Central memory CD8-positive, alpha-beta T cell (primary cell): ENCODE results near the gene FARP1.

Source experiments
- ATAC-seq: fragments of 150-1000 bp; cut with Tn5 transposase; replicated peaks from 2 replicates; pipeline ENCODE4 v1.10.0; 2022; ENCODE audit warnings: mild to moderate bottlenecking, moderate FRiP score, moderate number of reproducible peaks; ENCODE audit not compliant: poor library complexity, severe bottlenecking; ENCODE audit errors: extremely low read depth
- DNase-seq, 2 donors: peaks; one replicate each; pipeline ENCODE4 v3.0.0; 2021; ENCODE audit warnings: low spot score in 2 of 2
- H3K27ac Mint-ChIP-seq: one replicate; pipeline ENCODE4 v1.8.0; 2022; ENCODE audit warnings: low read depth, mild to moderate bottlenecking, moderate library complexity, mixed read lengths
- H3K27me3 Mint-ChIP-seq: one replicate; pipeline ENCODE4 v1.8.0; 2022; ENCODE audit warnings: mixed read lengths
- H3K36me3 Mint-ChIP-seq: one replicate; pipeline ENCODE4 v1.8.0; 2022; ENCODE audit warnings: mild to moderate bottlenecking, moderate library complexity, mixed read lengths; ENCODE audit not compliant: insufficient read depth
- H3K4me1 Mint-ChIP-seq: one replicate; pipeline ENCODE4 v1.8.0; 2022; ENCODE audit warnings: mixed read lengths
- H3K4me3 Mint-ChIP-seq: one replicate; pipeline ENCODE4 v1.8.0; 2022; ENCODE audit warnings: mild to moderate bottlenecking, moderate library complexity, mixed read lengths
- H3K9me3 Mint-ChIP-seq: one replicate; pipeline ENCODE4 v1.8.0; 2022; ENCODE audit warnings: mixed read lengths

The FARP1 gene

GRCh38 chr13:98201984-98202383 lies 59.1 kb downstream of the FARP1 start:
- Mint-ChIP-seq H3K27ac (no peak overlapping the region), H3K9me3 (peaks cover 6% of the 10 kb centered on the region)

GRCh38 chr13:98203646-98204326 lies 60.9 kb downstream of the FARP1 start:
- H3K4me1 Mint-ChIP-seq, result no peaks in the 10 kb centered on the region
- H3K36me3 Mint-ChIP-seq, result peaks cover 2% of the 10 kb centered on the region
- DNase-seq, result no peak
- no peak for ATAC-seq
- peaks cover 38% of the 10 kb centered on the region for H3K27me3 Mint-ChIP-seq
- no peak overlapping the region for H3K4me3 Mint-ChIP-seq
- H3K9me3 Mint-ChIP-seq, result peaks cover 6% of the 10 kb centered on the region
- H3K27ac Mint-ChIP-seq, result no peak overlapping the region

More at GRCh38 chr13:98201984-98202383, 59.1 kb downstream of the FARP1 start:
- peaks cover 2% of the 10 kb centered on the region for H3K36me3 Mint-ChIP-seq
- no peaks in the 10 kb centered on the region for H3K4me1 Mint-ChIP-seq
- H3K4me3 Mint-ChIP-seq, result no peak overlapping the region
- ATAC-seq, result no peak
- no peak for DNase-seq
- peaks cover 34% of the 10 kb centered on the region for H3K27me3 Mint-ChIP-seq

DNA sequence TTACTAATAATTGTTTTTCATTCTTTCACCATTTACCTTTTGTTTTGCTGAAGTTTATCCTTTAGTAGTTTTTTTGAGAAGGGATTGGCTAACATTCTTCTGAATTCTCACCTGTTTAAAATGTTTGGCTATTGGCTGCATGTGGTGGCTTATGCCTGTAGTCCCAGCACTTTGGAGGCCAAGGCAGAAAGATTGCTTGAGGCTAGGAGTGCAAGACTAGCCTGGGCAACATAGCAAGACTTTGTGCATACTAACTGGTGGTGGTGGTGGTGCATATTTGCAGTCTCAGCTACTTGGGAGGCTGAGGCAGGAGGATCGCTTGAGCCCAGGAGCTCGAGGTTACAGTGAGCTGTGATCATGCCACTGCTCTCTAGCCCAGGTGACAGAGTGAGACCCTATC lies 61.7 kb downstream of the FARP1 start:
- Mint-ChIP-seq H3K4me1 (no peaks in the 10 kb centered on the region), H3K36me3 (no peaks in the 10 kb centered on the region), H3K27me3 (peaks cover 38% of the 10 kb centered on the region), H3K4me3 (no peak overlapping the region), H3K27ac (no peak overlapping the region), H3K9me3 (peaks cover 6% of the 10 kb centered on the region)
- no peak for ATAC-seq
- DNase-seq, result no peak

GRCh38 chr13:98206946-98207345 lies 64.1 kb downstream of the FARP1 start:
- Mint-ChIP-seq H3K27ac (no peak overlapping the region), H3K27me3 (peaks cover 18% of the 10 kb centered on the region), H3K4me3 (no peak overlapping the region), H3K36me3 (no peaks in the 10 kb centered on the region), H3K4me1 (no peaks in the 10 kb centered on the region), H3K9me3 (peaks cover 6% of the 10 kb centered on the region)
- ATAC-seq (no peak), DNase-seq (no peak)

DNA sequence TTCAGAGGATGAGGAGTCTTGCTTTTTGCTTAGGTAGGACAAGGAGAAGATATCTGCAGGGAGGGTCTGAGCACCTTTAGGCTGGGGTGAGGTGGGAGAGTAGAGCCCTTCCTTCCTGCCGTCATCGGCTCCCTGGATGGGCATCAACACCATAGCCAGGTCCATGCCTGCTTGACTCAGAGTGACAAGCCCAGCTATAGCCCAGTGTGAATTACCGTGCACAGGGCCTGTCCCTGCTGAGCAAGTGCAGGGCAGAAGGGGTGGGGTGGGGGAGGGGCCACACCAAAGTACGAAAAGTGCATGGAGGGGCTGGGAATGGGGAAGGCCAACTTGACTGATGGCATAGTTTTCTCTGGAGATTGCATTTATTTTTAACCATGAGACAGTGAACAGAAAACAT lies 64.5 kb downstream of the FARP1 start:
- peaks cover 6% of the 10 kb centered on the region for H3K9me3 Mint-ChIP-seq
- H3K4me3 Mint-ChIP-seq, result no peak overlapping the region
- H3K4me1 Mint-ChIP-seq, result no peaks in the 10 kb centered on the region
- no peaks in the 10 kb centered on the region for H3K36me3 Mint-ChIP-seq
- H3K27ac Mint-ChIP-seq, result no peak overlapping the region
- no peak for ATAC-seq
- DNase-seq, result no peak
- H3K27me3 Mint-ChIP-seq, result peaks cover 13% of the 10 kb centered on the region

DNA sequence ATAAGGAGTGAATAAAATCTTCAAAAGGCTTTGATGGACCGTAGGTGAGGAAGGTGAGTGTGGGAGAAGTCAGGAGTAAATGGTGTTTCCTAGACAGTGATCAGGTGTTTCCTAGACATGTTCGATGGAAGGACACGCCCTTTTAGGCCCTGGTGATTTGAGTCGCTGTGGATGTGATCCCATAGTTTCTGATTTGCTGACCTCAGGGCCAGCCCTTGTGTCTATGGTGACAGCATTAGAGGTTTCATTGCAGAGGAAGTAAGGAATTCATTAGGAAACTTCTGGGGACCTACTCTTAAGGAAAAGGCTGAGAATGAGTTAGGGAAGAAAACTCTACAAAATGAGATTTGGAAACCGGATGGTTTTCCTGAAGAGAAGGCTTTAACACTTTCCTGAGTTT lies 65.7 kb downstream of the FARP1 start:
- DNase-seq (no peak), ATAC-seq (no peak)
- H3K4me1 Mint-ChIP-seq, result no peaks in the 10 kb centered on the region
- H3K27ac Mint-ChIP-seq, result no peak overlapping the region
- peaks cover 6% of the 10 kb centered on the region for H3K9me3 Mint-ChIP-seq
- no peaks in the 10 kb centered on the region for H3K36me3 Mint-ChIP-seq
- H3K4me3 Mint-ChIP-seq, result no peak overlapping the region
- peaks cover 10% of the 10 kb centered on the region for H3K27me3 Mint-ChIP-seq

DNA sequence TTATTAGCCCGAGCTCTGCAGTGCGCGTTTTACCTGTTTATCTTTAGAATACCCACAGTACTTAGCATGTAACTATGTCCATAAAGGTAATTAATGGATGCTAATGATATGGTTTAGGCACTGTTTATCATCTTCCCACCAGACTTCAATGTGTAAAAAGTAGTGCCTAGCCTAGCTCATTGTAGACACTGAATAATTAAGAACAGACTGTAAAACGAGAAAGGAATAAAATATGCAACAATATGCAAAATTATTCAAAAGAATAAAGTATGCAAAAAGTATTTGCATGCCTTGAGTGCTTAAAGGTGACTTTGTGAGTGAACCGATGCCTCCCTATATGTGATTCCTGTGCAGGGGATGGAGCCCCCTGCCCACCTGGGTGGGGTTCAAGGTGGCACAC lies 69.9 kb downstream of the FARP1 start:
- Mint-ChIP-seq H3K27me3 (no peaks in the 10 kb centered on the region), H3K9me3 (no peaks in the 10 kb centered on the region), H3K4me3 (no peak overlapping the region), H3K4me1 (no peaks in the 10 kb centered on the region), H3K27ac (no peak overlapping the region), H3K36me3 (no peaks in the 10 kb centered on the region)
- ATAC-seq, result no peak
- DNase-seq, result no peak

- Mint-ChIP-seq H3K36me3 (no peaks in the 10 kb centered on the region), H3K27me3 (peaks cover 4% of the 10 kb centered on the region), H3K4me3 (no peak overlapping the region), H3K9me3 (no peaks in the 10 kb centered on the region), H3K4me1 (no peaks in the 10 kb centered on the region), H3K27ac (no peak overlapping the region)
- DNase-seq (no peak), ATAC-seq (no peak)
Measured at GRCh38 chr13:98213354-98213753, 70.5 kb downstream of the FARP1 start.

DNA sequence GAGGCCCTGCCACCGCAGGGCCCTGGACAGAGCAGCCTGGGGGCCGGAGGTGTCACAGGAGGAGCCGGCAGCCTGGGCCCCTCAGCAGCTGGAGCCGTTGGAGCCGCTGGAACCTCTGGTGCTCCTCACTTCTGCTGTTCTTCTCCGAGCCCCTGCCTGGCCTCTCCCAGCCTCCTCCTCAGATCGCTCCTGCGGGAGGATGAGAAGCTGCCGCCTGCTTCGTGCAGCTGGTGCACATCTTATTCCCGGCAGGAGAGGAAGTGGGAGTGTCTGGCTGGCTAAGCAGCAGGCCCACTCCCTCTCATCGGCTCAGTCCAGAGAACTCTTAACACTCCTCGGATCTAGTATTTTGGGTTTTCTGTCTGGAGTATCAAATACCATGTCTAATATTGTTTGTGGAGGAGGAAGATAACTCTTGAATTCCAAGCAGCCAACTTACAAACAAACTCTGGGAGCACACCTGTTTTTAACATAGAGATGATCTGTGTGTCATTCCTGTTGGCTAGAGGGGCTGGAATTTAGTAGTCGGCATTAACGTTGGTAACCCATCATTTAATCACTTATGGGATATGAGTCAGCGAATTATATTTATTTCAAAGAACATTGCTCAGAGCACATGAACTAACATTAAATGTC lies 71.2 kb downstream of the FARP1 start:
- no peak overlapping the region for H3K4me3 Mint-ChIP-seq
- H3K9me3 Mint-ChIP-seq, result no peaks in the 10 kb centered on the region
- no peak for ATAC-seq
- no peaks in the 10 kb centered on the region for H3K4me1 Mint-ChIP-seq
- H3K27ac Mint-ChIP-seq, result no peak overlapping the region
- H3K27me3 Mint-ChIP-seq, result peaks cover 8% of the 10 kb centered on the region
- no peaks in the 10 kb centered on the region for H3K36me3 Mint-ChIP-seq
- DNase-seq, result no peak

DNA sequence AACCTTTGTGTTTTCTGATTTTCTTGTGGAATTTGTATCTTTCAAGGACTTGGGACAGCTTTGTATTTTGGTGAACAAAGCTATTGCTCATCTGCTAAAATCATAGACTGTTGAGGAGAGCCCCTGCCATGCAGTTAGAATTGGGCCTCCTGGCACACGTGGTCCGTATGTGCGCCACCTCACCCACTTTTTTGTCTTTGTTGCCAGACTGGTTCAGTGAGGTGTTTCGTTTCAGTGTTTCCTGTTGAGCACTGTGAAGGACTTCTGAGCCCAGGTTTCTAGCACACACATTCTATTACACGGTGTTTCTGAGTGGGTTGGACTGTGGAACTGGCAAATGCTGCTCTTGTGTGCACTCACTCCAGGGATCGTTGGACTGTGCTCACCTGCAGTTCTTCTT lies 71.8 kb downstream of the FARP1 start:
- no peak overlapping the region for H3K27ac Mint-ChIP-seq
- DNase-seq, result no peak
- no peaks in the 10 kb centered on the region for H3K9me3 Mint-ChIP-seq
- no peak for ATAC-seq
- no peaks in the 10 kb centered on the region for H3K4me1 Mint-ChIP-seq
- no peak overlapping the region for H3K4me3 Mint-ChIP-seq
- no peaks in the 10 kb centered on the region for H3K36me3 Mint-ChIP-seq
- H3K27me3 Mint-ChIP-seq, result peaks cover 8% of the 10 kb centered on the region

DNA sequence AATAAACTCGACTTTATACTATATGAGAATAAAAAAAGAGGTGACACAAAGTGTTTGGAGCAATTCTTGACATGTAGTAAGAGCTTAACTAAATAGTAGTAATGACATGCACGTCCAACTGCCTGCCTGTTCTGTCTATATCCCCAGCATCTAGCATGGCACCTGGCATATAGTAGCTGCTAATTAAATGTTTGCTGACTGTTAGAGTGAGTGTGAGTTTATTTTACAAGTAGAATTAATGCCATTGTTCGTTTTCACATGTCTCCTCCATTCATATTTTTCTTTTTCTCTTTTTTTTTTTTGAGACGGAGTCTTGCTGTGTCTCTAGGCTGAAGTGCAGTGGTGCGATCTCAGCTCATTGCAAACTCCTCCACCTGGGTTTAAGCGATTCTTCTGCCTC lies 72.6 kb downstream of the FARP1 start:
- Mint-ChIP-seq H3K4me1 (no peaks in the 10 kb centered on the region), H3K9me3 (no peaks in the 10 kb centered on the region), H3K27ac (no peak overlapping the region), H3K36me3 (no peaks in the 10 kb centered on the region), H3K4me3 (no peak overlapping the region), H3K27me3 (peaks cover 8% of the 10 kb centered on the region)
- DNase-seq (no peak), ATAC-seq (no peak)

DNA sequence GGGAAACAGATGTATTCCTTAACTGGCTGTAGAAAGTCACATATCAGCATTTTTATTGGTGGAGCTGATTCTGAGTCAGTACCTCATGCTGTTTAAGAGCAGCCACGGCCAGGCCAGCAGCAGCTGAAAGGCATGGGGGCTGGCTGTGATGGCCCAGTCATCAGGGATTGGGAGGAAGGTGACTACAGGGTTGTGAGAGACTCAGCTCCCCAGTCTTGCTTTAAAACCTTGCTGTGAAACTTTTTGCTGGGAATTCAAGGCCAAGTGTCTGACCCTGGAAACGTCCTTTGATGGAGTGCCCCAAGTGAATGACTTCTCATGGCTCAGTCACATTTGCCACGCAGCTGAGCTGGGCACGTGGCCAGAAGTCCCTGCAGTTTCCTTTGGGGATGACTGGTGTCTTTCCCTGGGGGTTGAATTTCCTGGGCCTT lies 73.3 kb downstream of the FARP1 start:
- no peak for ATAC-seq
- no peak for DNase-seq
- no peaks in the 10 kb centered on the region for H3K4me1 Mint-ChIP-seq
- no peaks in the 10 kb centered on the region for H3K36me3 Mint-ChIP-seq
- H3K27me3 Mint-ChIP-seq, result peaks cover 8% of the 10 kb centered on the region
- no peak overlapping the region for H3K27ac Mint-ChIP-seq
- no peak overlapping the region for H3K4me3 Mint-ChIP-seq
- H3K9me3 Mint-ChIP-seq, result no peaks in the 10 kb centered on the region

DNA sequence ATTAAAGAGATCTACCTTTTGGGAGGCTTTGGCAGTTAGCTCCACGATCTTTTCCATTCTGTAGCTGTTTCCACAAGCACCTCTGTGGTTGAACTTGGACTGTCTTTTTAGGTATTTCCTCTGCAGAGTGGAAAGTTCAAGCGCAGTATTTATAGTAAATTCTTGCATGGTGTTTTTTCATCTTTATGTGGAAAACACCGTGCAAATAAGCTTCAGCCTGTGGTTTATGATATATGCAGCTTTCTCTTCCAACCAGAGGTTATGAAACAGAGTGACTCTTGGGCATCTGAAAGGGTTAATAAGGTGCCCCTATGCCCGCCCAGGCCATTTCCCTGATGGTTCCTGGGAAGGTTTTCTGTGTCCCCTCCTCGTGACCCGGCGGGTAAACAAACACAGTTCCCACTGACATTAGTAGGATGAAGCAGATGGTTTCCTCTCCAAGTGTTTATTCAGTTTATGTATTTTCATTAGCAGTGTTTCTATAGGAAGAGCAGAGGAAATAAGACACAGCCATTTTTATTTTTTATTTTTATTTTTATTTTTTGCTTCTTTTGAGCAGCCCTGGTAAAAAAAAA lies 73.9 kb downstream of the FARP1 start:
- no peak overlapping the region for H3K27ac Mint-ChIP-seq
- DNase-seq (no peak), ATAC-seq (no peak)
- H3K4me3 Mint-ChIP-seq, result no peak overlapping the region
- H3K4me1 Mint-ChIP-seq, result no peaks in the 10 kb centered on the region
- no peaks in the 10 kb centered on the region for H3K9me3 Mint-ChIP-seq
- H3K36me3 Mint-ChIP-seq, result no peaks in the 10 kb centered on the region
- peaks cover 8% of the 10 kb centered on the region for H3K27me3 Mint-ChIP-seq
